Pons (tissue), 1 donor: ENCODE measurements around the gene KRTAP6-2.

Experiments used
- DNase-seq: peaks from one replicate; pipeline ENCODE4 v3.0.0-alpha.2; 2016; ENCODE audit warnings: low spot score

KRTAP6-2 gene

GRCh38 chr21:30567617-30568016 lies 31.1 kb downstream of the KRTAP6-2 start:
- no peak for DNase-seq

GRCh38 chr21:30563630-30564029 lies 35.1 kb downstream of the KRTAP6-2 start:
- no peak for DNase-seq

- no peak for DNase-seq
Observed at GRCh38 chr21:30563072-30563471, 35.6 kb downstream of the KRTAP6-2 start.

- no peak for DNase-seq
Observed at GRCh38 chr21:30561957-30562356, 36.7 kb downstream of the KRTAP6-2 start.

- no peak for DNase-seq
Observed at GRCh38 chr21:30561264-30561895, 37.3 kb downstream of the KRTAP6-2 start, which contains the start of gene KRTAP19-7. KRTAP19-7 (minus strand) TSS chr21:30561314; CDS start chr21:30561289, 25 bp downstream.

GRCh38 chr21:30555095-30555494 lies 43.6 kb downstream of the KRTAP6-2 start:
- no peak for DNase-seq

- no peak for DNase-seq
Observed at GRCh38 chr21:30552782-30553181, 45.9 kb downstream of the KRTAP6-2 start.
